K562 (cell line): Measurements from ENCODE around the gene KSR2. TPM values are rescaled to one million over a fixed set of nuclear protein-coding genes. Genes with fewer than 3 reads are reported as not detected.

Experiments
- ATAC-seq: fragments of 200-7000 bp; cut with Tn5 transposase; 3 replicates; pipeline ENCODE4 v1.9.1; 2020; ENCODE audit warnings: moderate library complexity
- BruUV-seq: library from RNA; stranded (reverse); fragments of 400-500 nt; replicated peaks from 2 replicates; lab custom pipeline; 2021; lab: Mats Ljungman, UMichigan
- CTCF ChIA-PET: fragments of 300-600 bp; formaldehyde crosslinking; extraction: SDS; loops from one replicate; lab custom pipeline; 2021; ENCODE audit warnings: low intra/inter-chr PET ratio; lab: Yijun Ruan, JAX
- POLR2A ChIA-PET: fragments of 300-600, 350-650 bp; sonication (Branson Sonifier 250); formaldehyde crosslinking; extraction: SDS; loops from one replicate; lab custom pipeline; 2021; ENCODE audit warnings: antibody characterized with exemption, inconsistent platforms; lab: Yijun Ruan, JAX
- DNase-seq, 4 experiments: peaks; one replicate each; pipeline versions ENCODE4 v3.0.0 to v3.0.0-alpha.2; 2011 to 2018; ENCODE audit warnings: low spot score in 3 of 4, mixed read lengths in 3 of 4; ENCODE audit errors: extremely low read depth in 1 of 4
- FAIRE-seq: peaks from 2 replicates; lab custom pipeline; 2011; peaks lifted over from hg19 to GRCh38; lab: Jason Lieb, UNC
- H2AFZ ChIP-seq: 2 replicates; pipeline ENCODE4 v1.6.0; 2011; ENCODE audit warnings: low read depth, low read length, control low read depth, inconsistent platforms
- H3K27ac ChIP-seq: fragments of 200-600 bp; 3 replicates; pipeline ENCODE4 v1.8.0; 2011; ENCODE audit warnings: low read depth, mild to moderate bottlenecking, control low read depth, inconsistent platforms, low read length, moderate library complexity, mixed read lengths; ENCODE audit errors: extremely low read depth
- H3K27me3 ChIP-seq, 2 experiments: fragments of 300-600 bp in 1 of 2; 2 replicates in 1 of 2; 3 replicates in 1 of 2; pipeline versions ENCODE4 v1.6.0 to v1.8.0; 2011; ENCODE audit warnings: inconsistent platforms in 2 of 2, low read length in 2 of 2, mild to moderate bottlenecking in 1 of 2, mixed read lengths in 1 of 2, moderate library complexity in 1 of 2; ENCODE audit not compliant: control insufficient read depth in 2 of 2, insufficient read depth in 2 of 2
- H3K36me3 ChIP-seq: fragments of 300-600 bp; 3 replicates; pipeline ENCODE4 v1.8.0; 2011; ENCODE audit warnings: mild to moderate bottlenecking, low read length, inconsistent platforms; ENCODE audit not compliant: control insufficient read depth, insufficient read depth
- H3K4me1 ChIP-seq, 2 experiments: fragments of 200-600 bp in 1 of 2; replicated peaks in 1 of 2; 2 replicates in 1 of 2; 3 replicates in 1 of 2; pipeline versions ENCODE4 v1.5.1 to v1.8.0; 2011; ENCODE audit warnings: inconsistent platforms in 2 of 2, low read length in 2 of 2, mild to moderate bottlenecking in 1 of 2, mixed read lengths in 1 of 2, moderate library complexity in 1 of 2; ENCODE audit not compliant: control insufficient read depth in 2 of 2, insufficient read depth in 2 of 2
- H3K4me2 ChIP-seq: 2 replicates; pipeline ENCODE4 v1.6.1; 2011; ENCODE audit warnings: low read length, control low read depth, inconsistent platforms, mixed read lengths; ENCODE audit not compliant: insufficient read depth
- H3K4me3 ChIP-seq: fragments of 200-600 bp; sonication (generic), shearing (Covaris generic); 2 replicates; pipeline ENCODE4 v1.5.1; 2016; ENCODE audit warnings: control low read depth, inconsistent platforms
- H3K79me2 ChIP-seq: fragments of 200-600 bp; 3 replicates; pipeline ENCODE4 v1.8.0; 2011; ENCODE audit warnings: low read length, inconsistent platforms; ENCODE audit not compliant: control insufficient read depth, insufficient read depth
- H3K9ac ChIP-seq, 2 experiments: 2 replicates each; pipeline versions ENCODE4 v1.6.0 to v1.6.1; 2011; ENCODE audit warnings: low read depth in 2 of 2, low read length in 2 of 2, control low read depth in 1 of 2, inconsistent platforms in 1 of 2, mild to moderate bottlenecking in 1 of 2, mixed read lengths in 1 of 2; ENCODE audit not compliant: insufficient read depth in 1 of 2
- H3K9me1 ChIP-seq: one replicate; pipeline ENCODE4 v1.6.0; 2011; ENCODE audit warnings: inconsistent platforms, mild to moderate bottlenecking, low read length, moderate library complexity; ENCODE audit not compliant: control insufficient read depth, insufficient read depth
- H3K9me3 ChIP-seq: replicated peaks from 2 replicates; pipeline ENCODE4 v1.5.1; 2011; ENCODE audit warnings: low read depth, low read length, inconsistent platforms; ENCODE audit not compliant: control insufficient read depth, insufficient read depth
- H4K20me1 ChIP-seq: replicated peaks from 2 replicates; pipeline ENCODE4 v1.6.1; 2011; ENCODE audit warnings: low read length, inconsistent platforms, mixed read lengths; ENCODE audit not compliant: control insufficient read depth, insufficient read depth
- CREB3 ChIP-seq: fragments of 450-650 bp; conservative IDR thresholded peaks from 2 replicates; pipeline ENCODE4 v1.6.1; 2016; ENCODE audit warnings: missing genetic modification characterization, low read depth, mild to moderate bottlenecking, missing compliant biosample characterization, moderate library complexity
- FOXM1 ChIP-seq, 2 experiments: fragments of 450-650 bp in 1 of 2; sonication (generic) in 1 of 2; formaldehyde crosslinking in 1 of 2; IDR thresholded peaks; 2 replicates each; pipeline versions ENCODE4 v1.6.1 to v1.9.0; 2017 to 2022; ENCODE audit warnings: low read depth in 2 of 2, mild to moderate bottlenecking in 2 of 2, missing genetic modification reagents in 1 of 2, moderate library complexity in 1 of 2
- RAD21 ChIP-seq, 2 experiments: fragments of 250-450 bp in 1 of 2; fragments of 450-650 bp in 1 of 2; sonication (Bioruptor Pico) in 1 of 2; formaldehyde crosslinking in 1 of 2; IDR thresholded peaks in 1 of 2; conservative IDR thresholded peaks in 1 of 2; 2 replicates each; pipeline versions ENCODE4 v1.4.0 to v1.8.0; 2020 to 2022; ENCODE audit warnings: mild to moderate bottlenecking in 2 of 2, moderate library complexity in 1 of 2
- ZNF121 ChIP-seq: sonication (generic); formaldehyde crosslinking; conservative IDR thresholded peaks from 2 replicates; pipeline ENCODE4 v1.8.0; 2022; ENCODE audit warnings: missing genetic modification reagents
- WGBS: fragments of 100-300 bp; shearing (Covaris generic); methylation state at CpG from one replicate; pipeline ENCODE4 v1.1.6; 2016; ENCODE audit warnings: low coverage, mixed read lengths; ENCODE audit not compliant: insufficient coverage; ENCODE audit errors: missing lambda C conversion rate; 5-methylcytosine and 5-hydroxymethylcytosine counted together
- in situ Hi-C: fragments of 300-500 bp; cut with MboI; formaldehyde crosslinking; loops from 4 replicates; pipeline ENCODE4 v1.15.0; 2018; ENCODE audit warnings: inconsistent platforms, mixed read lengths
- intact Hi-C: fragments of 100-400 bp; cut with micrococcal nuclease; formaldehyde crosslinking; loops from 2 replicates; pipeline ENCODE4 v1.14.2; 2022
- polyA plus RNA-seq, 8 experiments: library from polyadenylated mRNA; depleted of rRNA in 4 of 8; stranded (reverse) in 5 of 8; unstranded in 3 of 8; fragments of >200 nt; fragmentation: Nextera tagmentation in 2 of 8; fragmentation: Illumina TruSeq in 1 of 8; extraction: Ambion mirVana in 2 of 8; extraction: Trizol in 1 of 8; gene quantifications; 2 replicates each; pipeline versions ENCODE4 v1.2.1 to v1.2.3, GENCODE V29; 2011 to 2014; ENCODE audit warnings: inconsistent platforms in 1 of 8, missing spikeins in 1 of 8
- total RNA-seq, 7 experiments: library from RNA; depleted of rRNA in 6 of 7; stranded (reverse); fragments of >200 nt in 6 of 7; fragmentation: Illumina TruSeq in 2 of 7; extraction: Trizol in 2 of 7; gene quantifications; 2 replicates each; pipeline versions ENCODE4 v1.2.1 to v1.2.3, GENCODE V29; 2011 to 2021; ENCODE audit warnings: low replicate concordance in 1 of 7

KSR2 gene
- total and polyA plus RNA-seq, 9 of the 15 experiments (the other 6 are each of a cell fraction or from before 2014, with no cell fraction given), result not detected

GRCh38 chr12:117695956-117696355 is 272.8 kb downstream of the KSR2 start:
- TF ChIP-seq RAD21 (CRISPR knock-in tag; conservative IDR thresholded peaks at IDR 0.05 in 1 of 2, IDR thresholded peaks at IDR 0.05 in 1 of 2), result no peak
- no peak for TF ChIP-seq CREB3 (tag)
- no peak for TF ChIP-seq ZNF121
- no peak for TF ChIP-seq FOXM1 (IDR thresholded peaks at IDR 0.05; ENCODE audit: low read depth)
- no peak for TF ChIP-seq FOXM1 (CRISPR knock-in tag; IDR thresholded peaks at IDR 0.05; ENCODE audit: low read depth)
- TF ChIP-seq, all 486 proteins: peak for 0
- Histone ChIP-seq H3K9ac (no peak overlapping the region), H3K27ac (no peak overlapping the region), H3K9me3 (no peaks in the 10 kb centered on the region), H4K20me1 (no peaks in the 10 kb centered on the region), H3K4me3 (no peak overlapping the region), H3K4me1 (no peaks in the 10 kb centered on the region), H2AFZ (no peak overlapping the region), H3K27me3 (peaks cover 0 to 5% of the 10 kb centered on the region in 2 experiments; a peak in 1 of 5 replicates), H3K36me3 (no peaks in the 10 kb centered on the region), H3K9me1 (no peaks in the 10 kb centered on the region), H3K79me2 (no peaks in the 10 kb centered on the region), H3K4me2 (no peak overlapping the region)
- intact Hi-C loops, result no loop called here
- no peak for ATAC-seq
- POLR2A ChIA-PET, result interaction anchor here (0.6 kb wide), 1 partner anchor 82 kb away, joined by 3 read pairs; no protein-coding TSS in a partner anchor
- CTCF ChIA-PET, result no interaction called here
- no peak for FAIRE-seq
- WGBS, result 0% methylated on average over 6 of the region's 6 CpGs
- no peak for DNase-seq
- BruUV-seq, result no TSS peak
- in situ Hi-C loops, result no loop called here
